WI38 (cell line): Measurements from ENCODE around the gene THBD.
A peak's percentile ranks its signal among the peaks of the same experiment; 100 is the strongest.

ENCODE experiments used
- H3K4me3 ChIP-seq: 2 replicates; pipeline ENCODE4 v1.5.1; 2011; ENCODE audit warnings: low read depth, mild to moderate bottlenecking, control low read depth, low read length
- CTCF ChIP-seq: IDR thresholded peaks from 2 replicates; pipeline ENCODE4 v1.5.1; 2012; ENCODE audit warnings: low read depth, mild to moderate bottlenecking, control low read depth, low read length

Gene THBD

GRCh38 chr20:23060629-23061028, 11.2 kb upstream of the THBD start:
- no peak for TF ChIP-seq CTCF
- H3K4me3 ChIP-seq = no peak overlapping the region

DNA sequence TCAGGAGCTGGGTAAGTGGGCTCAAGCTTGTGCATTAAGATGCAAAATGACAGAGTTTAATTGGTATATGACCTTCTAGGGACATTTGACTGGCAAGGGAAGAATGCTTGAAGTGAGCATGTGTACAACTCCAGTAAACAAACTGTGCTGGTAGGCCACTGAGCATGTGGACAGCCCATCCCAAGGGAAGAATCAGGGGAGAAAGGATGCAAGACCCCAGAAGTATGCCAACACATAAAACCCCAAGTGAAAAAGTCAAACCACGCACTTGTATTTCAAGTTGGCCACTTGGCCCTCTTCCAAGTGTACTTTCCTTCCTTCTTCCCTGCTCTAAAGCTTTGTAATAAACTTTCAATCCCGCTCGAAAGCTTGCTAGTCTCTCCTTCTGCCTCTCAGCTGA, 10.4 kb upstream of the THBD start:
- no peak for TF ChIP-seq CTCF

GRCh38 chr20:23059001-23059400, 9.5 kb upstream of the THBD start:
- TF ChIP-seq CTCF = no peak

More for the DNA sequence above, 10.4 kb upstream of the THBD start:
- H3K4me3 ChIP-seq = no peak overlapping the region

GRCh38 chr20:23058240-23058639, 8.8 kb upstream of the THBD start:
- no peak for TF ChIP-seq CTCF
- H3K4me3 ChIP-seq = no peak overlapping the region

More at GRCh38 chr20:23059001-23059400, 9.5 kb upstream of the THBD start:
- no peak overlapping the region for H3K4me3 ChIP-seq

DNA sequence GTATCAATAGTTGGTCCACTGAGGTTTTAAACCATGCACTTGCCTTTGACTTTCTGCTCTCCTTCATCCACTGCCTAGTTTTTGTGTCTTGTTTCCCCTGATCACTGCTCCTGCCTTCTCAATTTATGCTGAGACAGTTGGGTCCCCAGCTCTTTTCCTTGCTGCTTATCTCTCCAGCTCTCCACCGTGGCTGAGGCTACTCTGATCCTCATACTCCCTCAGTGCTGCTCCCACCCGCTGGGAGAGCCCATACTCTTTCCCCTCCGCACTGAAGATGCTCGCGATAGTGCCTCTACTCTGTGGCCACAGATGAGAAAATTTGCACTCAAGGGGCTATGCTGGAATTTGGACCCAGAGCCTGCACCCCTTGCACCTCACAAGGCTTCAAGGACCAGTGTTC, 3.4 kb upstream of the THBD start:
- no peak overlapping the region for H3K4me3 ChIP-seq
- no peak for TF ChIP-seq CTCF

- peak overlapping the region; percentile 26; the same call in 1 of the 2 replicates for H3K4me3 ChIP-seq
- peak; percentile 64 for TF ChIP-seq CTCF
Measured at GRCh38 chr20:23050847-23051627, 1.6 kb upstream of the THBD start.

GRCh38 chr20:23050076-23050838, 785 bp upstream of the THBD start:
- H3K4me3 ChIP-seq = peak overlapping the region; percentile 26; the same call in 1 of the 2 replicates
- no peak for TF ChIP-seq CTCF
